ENCODE data around the gene TEKT5.
"Not testable (repeated sequence)": the region's sequence is repeated elsewhere in the genome, so short reads cannot be mapped to it uniquely, and the experiment has no call there.

The TEKT5 gene

GRCh38 chr16:10629592-10629963, 65.2 kb downstream of the TEKT5 start:
- DNase-seq, result no peak

DNA sequence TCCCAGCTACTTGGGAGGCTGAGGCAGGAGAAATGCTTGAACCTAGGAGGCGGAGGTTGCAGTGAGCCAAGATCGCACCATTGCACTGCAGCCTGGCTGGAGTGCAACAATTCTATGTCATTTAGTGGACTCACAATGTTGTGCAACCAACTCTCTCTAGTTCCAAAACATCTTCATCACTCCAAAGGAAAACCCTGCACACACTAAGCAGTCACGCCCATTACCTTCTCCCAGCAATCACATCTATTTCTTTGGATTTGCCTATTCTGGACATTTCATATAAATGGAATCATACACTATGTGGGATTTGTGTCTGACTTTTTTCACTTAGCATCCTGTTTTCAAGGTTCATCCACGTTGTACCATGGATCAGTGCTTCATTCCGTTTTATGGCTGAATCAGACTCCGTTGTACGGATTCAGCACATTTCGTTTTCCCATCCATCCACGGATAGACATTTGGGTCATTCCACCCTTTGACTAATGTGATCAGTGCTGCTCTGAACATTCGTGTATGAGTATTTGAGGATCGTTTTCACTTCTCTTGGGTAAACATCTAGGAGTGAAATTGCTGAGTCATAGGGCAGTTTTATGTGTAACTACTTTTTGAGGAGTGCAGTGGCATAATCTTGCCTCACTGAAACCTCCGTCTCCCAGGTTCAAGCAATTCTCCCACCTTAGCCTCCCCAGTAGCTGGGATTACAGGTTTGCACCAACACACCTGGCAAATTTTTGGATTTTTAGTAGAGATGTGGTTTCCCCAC, 69.0 kb downstream of the TEKT5 start:
- DNase-seq, result no peak

- no peak for DNase-seq
Observed at GRCh38 chr16:10624527-10624926, 70.2 kb downstream of the TEKT5 start.

DNA sequence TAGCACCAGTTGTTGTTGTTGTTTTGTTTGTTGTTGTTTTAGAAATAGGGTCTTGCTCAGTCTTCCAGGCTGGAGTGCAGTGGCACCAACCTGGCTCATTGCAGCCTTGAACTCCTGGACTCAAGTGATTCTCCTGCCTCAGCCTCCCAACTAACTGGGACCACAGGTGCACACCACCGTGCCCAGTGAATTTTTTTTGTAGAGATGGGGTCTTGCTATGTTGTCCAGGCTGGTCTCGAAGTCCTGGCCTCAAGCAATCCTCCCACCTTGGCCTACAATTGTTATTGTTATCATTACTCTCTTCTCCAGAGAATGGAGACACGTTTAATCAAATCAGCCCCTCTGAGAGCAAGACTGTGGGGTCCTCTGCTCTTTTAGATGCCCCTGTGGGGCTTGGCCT, 71.7 kb downstream of the TEKT5 start:
- DNase-seq, result no peak

GRCh38 chr16:10622036-10622921, 72.5 kb downstream of the TEKT5 start:
- DNase-seq, result no peak

DNA sequence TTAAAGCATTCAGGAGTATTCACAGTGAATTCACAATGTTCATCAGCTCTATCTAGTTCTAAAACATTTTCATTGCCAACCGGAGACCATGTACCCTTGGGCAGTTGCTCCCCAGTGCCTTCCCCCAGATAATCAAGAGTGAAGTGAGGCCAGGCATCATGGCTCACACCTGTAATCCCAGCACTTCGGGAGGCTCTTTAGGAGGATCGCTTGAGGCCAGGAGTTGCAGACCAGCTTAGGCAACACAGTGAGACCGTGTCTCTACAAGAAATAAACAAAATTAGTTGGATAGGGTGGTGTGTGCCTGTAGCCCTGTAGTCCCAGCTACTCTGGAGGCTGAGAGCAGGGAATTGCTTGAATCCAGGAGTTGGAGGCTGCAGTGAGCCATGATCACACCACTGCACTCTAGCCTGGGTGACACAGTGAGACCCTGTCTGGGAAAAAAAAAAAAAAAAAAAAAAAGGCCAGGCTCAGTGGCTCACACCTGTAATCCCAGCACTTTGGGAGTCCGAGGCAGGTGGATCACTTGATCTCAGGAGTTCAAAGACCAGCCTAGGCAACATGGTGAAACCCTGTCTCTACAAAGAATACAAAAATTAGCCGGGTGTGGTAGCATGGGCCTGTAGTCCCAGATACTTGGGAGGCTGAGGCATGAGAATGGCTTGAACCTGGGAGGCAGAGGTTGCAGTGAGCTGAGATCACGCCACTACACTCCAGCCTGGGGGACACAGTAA, 73.3 kb downstream of the TEKT5 start:
- not testable (repeated sequence) for DNase-seq

DNA sequence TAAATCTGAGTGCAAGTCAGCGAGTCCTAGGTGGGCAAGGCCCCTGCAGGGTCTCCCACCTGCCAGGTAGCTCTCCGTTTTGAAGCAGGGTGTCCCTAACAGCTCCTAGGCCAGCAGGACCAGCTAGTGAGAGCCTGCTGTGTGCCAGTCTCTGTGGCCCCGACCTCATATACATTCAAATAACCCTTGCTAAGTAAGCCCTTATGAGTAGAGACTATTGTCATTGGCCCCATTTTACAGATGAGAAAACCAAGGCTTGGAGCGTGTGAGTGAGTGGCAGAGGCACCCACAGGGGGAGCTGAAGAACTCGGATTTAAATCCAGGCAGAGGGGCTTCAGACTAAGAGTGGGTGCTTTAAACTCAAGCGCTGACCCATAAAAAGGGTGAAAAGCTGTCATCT, 74.6 kb downstream of the TEKT5 start:
- no peak for DNase-seq

- DNase-seq, result peak; percentile 14
Observed at GRCh38 chr16:10619271-10619849, 75.4 kb downstream of the TEKT5 start.

DNA sequence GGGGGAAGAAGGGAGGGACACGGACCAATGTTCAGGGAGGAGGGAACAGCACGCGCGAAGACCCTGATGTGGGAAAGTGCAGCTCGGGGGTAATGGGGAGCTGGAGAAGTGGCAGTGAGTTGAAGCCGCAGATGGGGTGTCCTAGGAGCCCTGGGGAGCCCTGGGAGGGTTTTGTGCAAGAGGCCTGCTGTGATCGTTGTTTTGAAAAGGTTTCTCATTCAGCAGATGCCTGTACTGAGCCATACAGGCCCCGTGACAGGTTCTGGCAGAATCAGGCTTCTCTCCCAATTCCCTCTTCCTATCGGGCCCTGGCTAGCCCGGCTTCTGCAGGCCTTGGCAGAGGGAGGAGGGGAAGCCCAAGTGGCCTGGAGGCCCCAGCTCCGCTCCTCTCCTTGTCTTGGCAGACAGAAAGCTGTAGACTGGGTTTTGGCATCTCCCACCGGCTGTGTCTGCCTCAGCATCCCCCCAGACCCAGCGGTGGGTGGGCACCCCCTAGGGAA, 76.0 kb downstream of the TEKT5 start:
- DNase-seq, result no peak

DNA sequence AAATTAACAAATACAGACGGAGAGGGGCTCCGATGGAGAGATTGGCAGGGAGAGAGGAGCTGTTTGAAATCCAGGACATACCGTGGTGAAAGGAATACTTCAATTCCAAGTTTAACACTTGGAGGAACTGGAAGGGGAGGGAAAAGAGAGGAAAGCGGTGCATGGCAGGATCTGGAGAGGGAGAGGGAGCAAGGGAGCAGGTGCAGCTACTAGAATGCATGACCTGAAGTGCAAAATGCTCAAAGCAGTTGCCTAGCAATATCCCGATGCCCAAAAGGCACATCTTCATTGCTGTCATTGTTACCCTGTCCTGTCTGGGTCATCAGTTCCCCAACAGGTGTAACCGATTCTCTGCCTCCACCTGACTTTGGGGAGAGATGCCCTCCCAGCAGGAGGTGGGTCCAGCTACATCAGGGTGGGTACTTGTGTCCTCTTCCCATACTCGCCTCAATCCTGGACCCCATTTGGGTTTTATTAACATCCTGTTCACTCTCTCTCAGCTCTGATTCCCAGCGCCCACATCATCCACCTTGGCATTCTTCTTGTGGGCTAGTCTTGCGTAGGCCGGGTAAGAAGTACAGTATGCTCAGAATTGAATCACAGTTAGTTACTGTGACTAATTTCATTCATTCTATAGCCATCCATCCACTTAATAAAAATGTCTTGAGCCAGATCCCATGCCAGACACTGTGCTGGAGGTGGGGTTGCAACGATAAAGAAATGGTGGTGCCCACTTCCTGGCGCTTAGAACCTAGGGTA, 76.9 kb downstream of the TEKT5 start:
- no peak for DNase-seq

GRCh38 chr16:10616756-10617640, 77.7 kb downstream of the TEKT5 start:
- DNase-seq, result no peak

DNA sequence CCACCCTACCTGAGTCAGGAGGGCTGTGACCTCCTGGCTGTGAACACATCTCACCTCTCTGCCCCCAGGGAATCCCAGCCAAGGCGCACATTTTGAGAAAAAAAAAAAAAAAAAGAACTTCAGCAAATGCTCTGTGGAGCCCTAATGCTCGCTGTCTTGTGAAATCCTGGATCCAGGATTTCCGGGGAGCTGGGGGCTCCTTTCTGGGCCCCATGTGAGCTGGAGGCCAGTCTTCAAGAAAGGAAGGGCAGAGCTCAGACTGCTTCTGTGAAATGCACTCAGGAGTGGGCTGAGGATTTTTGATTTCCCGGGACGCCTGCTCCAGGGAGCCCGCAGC, 78.3 kb downstream of the TEKT5 start:
- DNase-seq, result no peak

DNA sequence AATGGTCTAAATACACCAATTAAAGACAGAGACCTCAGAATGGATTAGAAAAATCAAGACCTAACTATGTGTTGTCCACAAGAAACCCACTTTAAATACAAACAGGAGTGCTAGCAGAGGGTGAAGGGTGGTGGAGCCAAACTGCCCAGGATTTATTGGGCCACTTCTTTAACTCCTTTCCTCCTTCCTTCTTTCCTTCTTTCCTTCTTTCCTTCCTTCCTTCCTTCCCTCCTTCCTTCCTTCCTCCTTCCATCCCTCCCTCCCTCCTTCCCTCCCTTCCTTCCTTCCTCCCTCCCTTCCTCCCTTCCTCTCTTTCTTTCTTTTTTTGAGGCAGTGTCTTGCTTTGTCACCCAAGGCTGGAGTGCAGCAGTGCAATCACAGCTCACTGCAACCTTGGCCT, 80.0 kb downstream of the TEKT5 start:
- no peak for DNase-seq

DNA sequence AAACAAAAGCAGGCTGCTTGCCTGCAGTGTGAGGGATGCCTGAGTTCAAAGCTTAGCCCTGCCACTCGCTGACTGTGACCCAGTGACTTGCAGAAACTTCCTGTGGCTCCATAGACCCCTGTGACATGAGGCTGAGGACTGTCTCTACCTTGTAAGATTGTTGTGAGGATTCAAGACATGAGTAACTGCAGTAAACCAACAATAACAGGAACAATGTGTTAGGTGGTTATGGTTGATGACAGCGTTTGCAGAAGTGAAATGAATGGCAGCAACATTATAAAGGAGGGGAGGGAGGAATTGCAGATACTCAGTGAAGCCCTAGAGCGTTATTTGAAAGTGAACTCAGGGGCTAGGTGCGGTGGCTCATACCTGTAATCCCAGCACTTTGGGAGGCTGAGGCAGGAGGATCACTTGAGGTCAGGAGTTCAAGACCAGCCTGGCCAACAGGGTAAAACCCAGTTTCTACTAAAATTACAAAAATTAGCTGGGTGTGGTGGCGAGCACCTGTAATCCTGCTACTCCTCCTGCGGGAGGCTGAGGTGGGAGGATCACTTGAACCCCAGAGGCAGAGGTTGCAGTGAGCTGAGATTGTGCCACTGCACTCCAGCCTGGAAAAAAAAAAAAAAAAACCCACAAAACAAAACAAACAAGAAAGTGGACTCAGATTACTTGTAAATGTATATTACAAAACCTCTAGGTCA, 80.8 kb downstream of the TEKT5 start:
- DNase-seq, result no peak

DNA sequence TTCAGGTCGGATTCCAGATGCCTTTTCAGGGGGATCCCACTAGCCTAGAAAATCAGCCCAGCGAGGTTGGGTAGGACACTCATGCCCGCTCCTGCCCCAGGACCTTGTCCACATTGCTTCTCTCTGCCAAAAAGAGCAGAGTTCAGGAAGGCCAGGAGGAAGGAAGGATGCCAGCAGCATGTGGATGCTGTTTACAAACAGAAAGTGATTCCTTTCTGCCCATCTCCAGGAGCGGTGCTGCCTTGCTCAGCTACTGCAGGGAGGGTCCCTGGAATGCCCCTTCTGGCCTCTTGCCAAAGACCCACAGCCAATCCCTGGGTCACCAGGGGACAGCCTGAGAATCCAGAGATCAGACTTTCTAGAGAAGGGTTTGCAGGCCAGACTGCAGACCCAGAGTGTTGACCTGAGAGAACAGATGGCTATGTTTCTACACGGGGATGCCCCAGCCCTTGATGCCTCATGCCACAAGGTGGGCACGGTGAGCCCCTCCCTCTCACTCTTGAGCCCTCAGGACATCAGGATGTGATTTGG, 82.0 kb downstream of the TEKT5 start:
- no peak for DNase-seq

DNA sequence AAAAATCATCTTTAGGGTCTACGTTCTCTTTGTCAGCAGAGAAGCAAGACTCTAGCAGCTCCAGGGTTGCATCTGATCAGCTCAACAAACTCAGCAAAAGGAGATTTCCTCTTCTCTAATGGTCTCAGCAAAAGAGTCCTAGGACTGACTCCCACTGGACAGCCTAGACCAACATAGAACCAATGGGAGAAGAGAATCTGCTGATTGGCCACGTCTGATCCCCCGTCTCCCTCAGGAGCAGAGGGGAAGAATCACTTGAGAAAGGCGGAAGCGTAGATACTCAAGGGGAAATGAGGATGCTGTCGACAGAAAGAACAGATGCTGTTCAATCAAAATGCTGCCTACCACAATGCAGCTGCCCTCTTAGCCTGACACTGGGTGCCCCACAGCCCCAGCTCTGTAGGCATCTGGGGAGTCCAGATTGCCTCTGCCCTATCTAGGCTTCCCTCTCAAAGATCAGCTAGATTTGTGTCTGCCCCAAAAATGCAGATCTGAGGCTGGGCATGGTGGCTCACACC, 82.8 kb downstream of the TEKT5 start:
- no peak for DNase-seq

- no peak for DNase-seq
Observed at GRCh38 chr16:10610499-10611184, 84.1 kb downstream of the TEKT5 start.

DNA sequence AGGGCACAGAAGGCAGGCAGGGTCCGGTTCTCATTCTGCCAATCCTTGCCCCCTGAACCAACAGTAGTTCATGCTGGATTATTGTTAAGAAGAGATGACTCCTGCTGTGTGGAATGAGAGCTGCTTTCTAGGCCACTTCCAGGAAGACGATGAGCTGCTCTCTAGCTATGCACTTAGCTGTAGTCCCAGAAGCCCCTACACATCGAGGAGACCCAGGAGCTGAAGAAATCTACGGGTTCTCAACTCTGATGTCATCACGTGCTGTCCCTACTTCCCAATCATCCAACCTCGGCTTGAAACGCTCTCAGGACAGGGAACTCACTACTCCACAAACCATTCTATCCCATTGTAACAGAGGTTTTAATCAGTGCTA, 85.3 kb downstream of the TEKT5 start:
- DNase-seq, result no peak

DNA sequence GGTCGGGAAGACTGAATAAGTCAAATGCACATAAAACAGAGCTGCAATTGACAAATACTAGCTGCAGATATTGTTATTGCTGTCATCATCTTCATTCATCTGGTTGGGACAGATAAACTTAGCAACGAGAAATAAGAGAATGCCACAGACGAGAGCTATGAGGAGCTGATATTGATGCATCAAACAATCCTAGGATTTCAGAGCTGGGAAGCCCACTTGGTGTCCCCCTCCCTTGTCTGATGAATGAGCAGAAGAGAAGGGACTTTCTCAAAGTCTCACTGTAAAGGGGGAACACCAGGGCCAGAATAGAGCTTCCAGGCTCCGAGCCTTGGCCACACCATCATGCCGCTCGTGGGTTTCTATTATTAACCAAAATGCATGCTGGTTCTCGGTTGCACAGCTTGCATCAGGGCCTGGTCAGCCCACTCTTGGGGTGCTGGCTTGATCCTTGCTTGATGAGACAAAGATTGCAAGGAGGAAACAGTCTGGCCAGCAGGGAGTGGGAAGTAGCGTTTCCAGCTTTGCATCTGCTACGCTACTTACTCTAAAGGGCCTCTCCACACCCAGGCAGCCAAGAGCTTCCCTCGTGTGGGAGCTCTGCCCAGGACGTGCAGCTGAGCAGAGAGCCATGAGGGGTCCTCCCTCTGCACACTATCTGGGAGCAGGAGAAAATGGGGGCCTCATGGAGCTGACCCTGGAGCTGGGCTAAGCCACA, 85.9 kb downstream of the TEKT5 start:
- DNase-seq, result no peak
